Measurements from ENCODE around the gene ACAA1.

Gene ACAA1

GRCh38 chr3:38136777-38137614 is at the start of gene ACAA1:
TSS of gene ACAA1 (minus strand) at chr3:38137127. CDS start at chr3:38137035, 92 bp downstream.
- no peak for TF ChIP-seq CTCF (IDR thresholded peaks at IDR 0.05; ENCODE audit: insufficient read depth, low read depth, low read length, missing control alignments)
- peak; percentile 100 for DNase-seq (ENCODE audit: low read depth)
- peak within 1 kb of the TSS; percentile 82 for H3K4me3 ChIP-seq (ENCODE audit: low read length)

- no peak for DNase-seq (ENCODE audit: low read depth)
- no peak for TF ChIP-seq CTCF (IDR thresholded peaks at IDR 0.05; ENCODE audit: insufficient read depth, low read depth, low read length, missing control alignments)
Observed at GRCh38 chr3:38177181-38177580, 40.3 kb upstream of the ACAA1 start.

GRCh38 chr3:38173834-38174418 is 37.0 kb upstream of the ACAA1 start:
- TF ChIP-seq CTCF (IDR thresholded peaks at IDR 0.05; ENCODE audit: insufficient read depth, low read depth, low read length, missing control alignments): no peak
- H3K4me3 ChIP-seq (ENCODE audit: low read length): no peak overlapping the region
- no peak for DNase-seq (ENCODE audit: low read depth)

More at GRCh38 chr3:38177181-38177580, 40.3 kb upstream of the ACAA1 start:
- H3K4me3 ChIP-seq (ENCODE audit: low read length): no peak overlapping the region

GRCh38 chr3:38171622-38172021 is 34.7 kb upstream of the ACAA1 start:
- no peak for DNase-seq (ENCODE audit: low read depth)
- H3K4me3 ChIP-seq (ENCODE audit: low read length): no peak overlapping the region
- no peak for TF ChIP-seq CTCF (IDR thresholded peaks at IDR 0.05; ENCODE audit: insufficient read depth, low read depth, low read length, missing control alignments)

- no peak overlapping the region for H3K4me3 ChIP-seq (ENCODE audit: low read length)
- TF ChIP-seq CTCF (IDR thresholded peaks at IDR 0.05; ENCODE audit: insufficient read depth, low read depth, low read length, missing control alignments): no peak
- DNase-seq (ENCODE audit: low read depth): no peak
Observed at GRCh38 chr3:38170722-38171121, 33.8 kb upstream of the ACAA1 start.

- H3K4me3 ChIP-seq (ENCODE audit: low read length): no peak overlapping the region
- peak; percentile 43 for DNase-seq (ENCODE audit: low read depth)
- TF ChIP-seq CTCF (IDR thresholded peaks at IDR 0.05; ENCODE audit: insufficient read depth, low read depth, low read length, missing control alignments): no peak
Observed at GRCh38 chr3:38169027-38169317, 32.0 kb upstream of the ACAA1 start.

All from epithelial cell of esophagus (primary cell).